Activated naive CD8-positive, alpha-beta T cell treated with anti-CD3 and anti-CD28 coated beads, Interleukin-2, amount 50 U/mL, for 24 hours (primary cell): ENCODE data around the gene JPT1.
"Not testable (repeated sequence)": the region's sequence is repeated elsewhere in the genome, so short reads cannot be mapped to it uniquely, and the experiment has no call there.

Experiments used
- ATAC-seq: fragments of 150-1000 bp; cut with Tn5 transposase; one replicate; pipeline ENCODE4 v1.10.0; 2021
- DNase-seq: peaks from one replicate; pipeline ENCODE4 v3.0.0; 2021
- H3K27ac Mint-ChIP-seq: one replicate; pipeline ENCODE4 v1.8.0; 2021; ENCODE audit warnings: mild to moderate bottlenecking, mixed read lengths
- H3K27me3 Mint-ChIP-seq: one replicate; pipeline ENCODE4 v1.8.0; 2021; ENCODE audit warnings: mixed read lengths
- H3K36me3 Mint-ChIP-seq: one replicate; pipeline ENCODE4 v1.8.0; 2021; ENCODE audit warnings: low read depth, mixed read lengths
- H3K4me1 Mint-ChIP-seq: one replicate; pipeline ENCODE4 v1.8.0; 2021; ENCODE audit warnings: mixed read lengths
- H3K4me3 Mint-ChIP-seq: one replicate; pipeline ENCODE4 v1.8.0; 2021; ENCODE audit warnings: mild to moderate bottlenecking, moderate library complexity, mixed read lengths
- H3K9me3 Mint-ChIP-seq: one replicate; pipeline ENCODE4 v1.8.0; 2021; ENCODE audit warnings: mixed read lengths

Gene JPT1

GRCh38 chr17:75144816-75145512 is 9.3 kb downstream of the JPT1 start:
- Mint-ChIP-seq H3K9me3 (no peaks in the 10 kb centered on the region), H3K27ac (no peak overlapping the region), H3K4me1 (peaks cover 16% of the 10 kb centered on the region), H3K36me3 (peaks cover 63% of the 10 kb centered on the region), H3K4me3 (no peak overlapping the region), H3K27me3 (no peaks in the 10 kb centered on the region)
- DNase-seq (no peak), ATAC-seq (no peak)

DNA sequence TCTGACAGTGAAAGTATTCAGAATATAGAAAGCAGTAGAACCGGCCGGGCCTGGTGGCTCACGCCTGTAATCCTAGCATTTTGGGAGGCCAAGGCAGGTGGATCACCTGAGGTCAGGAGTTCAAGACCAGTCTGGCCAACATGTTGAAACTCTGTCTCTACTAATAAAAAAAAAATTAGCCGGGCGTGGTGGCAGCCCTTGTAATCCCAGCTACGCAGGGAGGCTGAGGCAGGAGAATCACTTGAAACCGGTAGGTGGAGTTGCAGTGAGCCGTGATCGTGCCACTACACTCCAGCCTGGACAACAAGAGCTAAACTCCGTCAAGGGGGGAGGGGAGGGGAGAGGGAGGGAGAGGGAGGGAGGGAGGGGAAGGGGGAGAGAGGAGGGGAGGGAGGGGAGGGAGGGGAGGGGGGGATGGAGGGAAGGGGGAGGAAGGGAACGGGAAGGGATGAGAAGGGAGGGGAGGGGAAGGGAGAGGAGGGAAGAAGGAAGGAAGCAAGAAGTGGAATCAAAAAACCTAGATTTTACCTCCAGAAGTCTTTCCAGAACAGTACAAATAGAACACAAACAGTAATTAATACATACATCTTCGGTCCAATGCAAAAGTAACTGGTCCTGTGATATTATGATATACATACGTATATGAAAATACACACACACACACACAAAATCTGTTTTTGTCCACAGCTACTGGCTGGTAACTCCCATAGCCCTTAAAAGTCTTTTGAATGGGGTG is 11.9 kb downstream of the JPT1 start:
- no peak for ATAC-seq
- H3K36me3 Mint-ChIP-seq, result peaks cover 55% of the 10 kb centered on the region

GRCh38 chr17:75138519-75138918 is 15.8 kb downstream of the JPT1 start:
- peaks cover 38% of the 10 kb centered on the region for H3K36me3 Mint-ChIP-seq
- peaks cover 14% of the 10 kb centered on the region for H3K4me1 Mint-ChIP-seq
- H3K27me3 Mint-ChIP-seq, result no peaks in the 10 kb centered on the region
- H3K27ac Mint-ChIP-seq, result no peak overlapping the region
- ATAC-seq (no peak), DNase-seq (no peak)
- no peaks in the 10 kb centered on the region for H3K9me3 Mint-ChIP-seq
- no peak overlapping the region for H3K4me3 Mint-ChIP-seq

More for the DNA sequence above, 11.9 kb downstream of the JPT1 start:
- no peak overlapping the region for H3K4me3 Mint-ChIP-seq
- no peak for DNase-seq
- H3K9me3 Mint-ChIP-seq, result no peaks in the 10 kb centered on the region
- H3K4me1 Mint-ChIP-seq, result peaks cover 14% of the 10 kb centered on the region
- no peak overlapping the region for H3K27ac Mint-ChIP-seq
- H3K27me3 Mint-ChIP-seq, result no peaks in the 10 kb centered on the region

DNA sequence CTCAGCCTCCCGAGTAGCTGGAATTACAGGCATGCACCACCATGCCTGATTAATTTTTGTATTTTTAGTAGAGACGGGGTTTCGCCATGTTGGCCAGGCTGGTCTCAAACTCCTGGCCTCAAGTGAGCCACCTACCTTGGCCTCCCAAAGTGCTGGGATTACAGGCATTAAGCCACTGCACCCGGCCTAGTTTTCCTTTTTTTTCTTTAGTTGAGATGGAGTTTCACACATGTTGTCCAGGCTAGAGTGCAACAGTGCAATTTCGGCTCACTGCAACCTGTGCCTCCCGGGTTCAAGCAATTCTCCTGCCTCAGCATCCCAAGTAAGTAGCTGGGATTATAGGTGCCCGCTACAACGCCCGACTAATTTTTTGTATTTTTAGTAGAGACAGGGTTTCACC is 16.6 kb downstream of the JPT1 start:
- H3K27ac Mint-ChIP-seq, DNase-seq, H3K27me3 Mint-ChIP-seq, H3K4me3 Mint-ChIP-seq, H3K9me3 Mint-ChIP-seq, ATAC-seq: not testable (repeated sequence)
- Mint-ChIP-seq H3K4me1 (peaks cover 14% of the 10 kb centered on the region), H3K36me3 (peaks cover 38% of the 10 kb centered on the region)

- peaks cover 11% of the 10 kb centered on the region for H3K4me1 Mint-ChIP-seq
- H3K27me3 Mint-ChIP-seq, result no peaks in the 10 kb centered on the region
- ATAC-seq (no peak), DNase-seq (no peak)
- peak overlapping the region; percentile 75 for H3K27ac Mint-ChIP-seq
- no peaks in the 10 kb centered on the region for H3K9me3 Mint-ChIP-seq
- H3K4me3 Mint-ChIP-seq, result no peak overlapping the region
- H3K36me3 Mint-ChIP-seq, result peaks cover 29% of the 10 kb centered on the region
Measured at GRCh38 chr17:75135946-75136345, 18.4 kb downstream of the JPT1 start.

GRCh38 chr17:75135452-75135851 is 18.9 kb downstream of the JPT1 start:
- no peak for DNase-seq
- peaks cover 28% of the 10 kb centered on the region for H3K36me3 Mint-ChIP-seq
- no peak overlapping the region for H3K4me3 Mint-ChIP-seq
- no peak for ATAC-seq
- H3K9me3 Mint-ChIP-seq, result no peaks in the 10 kb centered on the region
- H3K27me3 Mint-ChIP-seq, result no peaks in the 10 kb centered on the region
- peaks cover 9% of the 10 kb centered on the region for H3K4me1 Mint-ChIP-seq
- H3K27ac Mint-ChIP-seq, result peak overlapping the region; percentile 75

GRCh38 chr17:75133607-75134347 is 20.5 kb downstream of the JPT1 start:
- DNase-seq, H3K9me3 Mint-ChIP-seq, H3K4me3 Mint-ChIP-seq, ATAC-seq, H3K27ac Mint-ChIP-seq, H3K27me3 Mint-ChIP-seq: not testable (repeated sequence)
- H3K36me3 Mint-ChIP-seq, result peaks cover 25% of the 10 kb centered on the region
- peaks cover 14% of the 10 kb centered on the region for H3K4me1 Mint-ChIP-seq

- Mint-ChIP-seq H3K36me3 (peaks cover 22% of the 10 kb centered on the region), H3K27me3 (no peaks in the 10 kb centered on the region), H3K9me3 (no peaks in the 10 kb centered on the region), H3K4me1 (peaks cover 14% of the 10 kb centered on the region), H3K4me3 (no peak overlapping the region), H3K27ac (no peak overlapping the region)
- DNase-seq, result no peak
- no peak for ATAC-seq
Measured at GRCh38 chr17:75133001-75133400, 21.3 kb downstream of the JPT1 start.

- H3K27me3 Mint-ChIP-seq, result not testable (repeated sequence)
Measured at GRCh38 chr17:75132018-75133000, 22.0 kb downstream of the JPT1 start.

DNA sequence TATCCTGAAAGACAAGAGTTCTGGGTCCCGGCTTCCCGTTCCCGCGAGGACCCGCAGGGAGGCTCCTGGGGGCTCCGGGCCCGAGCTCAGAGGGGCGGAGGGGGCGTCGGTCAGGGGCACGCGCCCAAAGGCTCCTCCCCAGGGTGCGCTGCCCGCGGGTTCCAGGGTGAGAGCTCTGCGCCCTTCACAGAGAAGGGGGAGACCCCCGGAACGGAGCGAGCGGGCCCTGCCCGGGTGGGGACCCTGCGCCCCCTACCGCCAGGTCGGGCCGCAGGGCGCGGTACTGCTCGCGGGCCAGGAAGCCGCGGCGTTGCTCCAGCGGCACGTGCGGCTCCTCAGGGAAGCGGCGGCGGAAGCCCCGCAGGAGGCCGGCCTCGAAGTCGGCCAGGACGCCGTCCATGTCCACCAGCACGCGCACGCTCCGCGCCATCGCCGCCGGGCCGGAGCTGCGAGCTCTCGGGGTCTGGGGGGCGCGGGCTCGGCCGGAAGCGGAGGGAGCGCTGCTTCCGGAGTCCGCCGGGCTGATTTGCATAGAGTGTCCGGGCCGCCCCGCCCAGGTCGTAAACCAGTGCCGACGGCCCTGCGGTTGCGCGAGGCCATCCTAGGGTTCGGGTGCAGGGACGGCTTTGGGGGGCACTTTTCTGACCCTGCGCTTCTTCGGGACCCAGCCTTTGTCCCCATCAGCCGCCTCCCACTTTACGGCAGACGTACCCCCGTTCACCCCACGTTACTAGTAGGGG is 22.9 kb downstream of the JPT1 start, which contains the start of gene NT5C:
NT5C (minus strand) TSS at position 465 of the 740 bp plus-strand sequence; CDS start at position 430, 35 bp downstream.
- ATAC-seq, result peak; percentile 89

More at GRCh38 chr17:75132018-75133000, 22.0 kb downstream of the JPT1 start:
- not testable (repeated sequence) for DNase-seq, ATAC-seq, H3K9me3 Mint-ChIP-seq
- Mint-ChIP-seq H3K4me1 (peaks cover 14% of the 10 kb centered on the region), H3K27ac (peak overlapping the region; percentile 87), H3K4me3 (peak overlapping the region; percentile 85), H3K36me3 (peaks cover 22% of the 10 kb centered on the region)

DNA sequence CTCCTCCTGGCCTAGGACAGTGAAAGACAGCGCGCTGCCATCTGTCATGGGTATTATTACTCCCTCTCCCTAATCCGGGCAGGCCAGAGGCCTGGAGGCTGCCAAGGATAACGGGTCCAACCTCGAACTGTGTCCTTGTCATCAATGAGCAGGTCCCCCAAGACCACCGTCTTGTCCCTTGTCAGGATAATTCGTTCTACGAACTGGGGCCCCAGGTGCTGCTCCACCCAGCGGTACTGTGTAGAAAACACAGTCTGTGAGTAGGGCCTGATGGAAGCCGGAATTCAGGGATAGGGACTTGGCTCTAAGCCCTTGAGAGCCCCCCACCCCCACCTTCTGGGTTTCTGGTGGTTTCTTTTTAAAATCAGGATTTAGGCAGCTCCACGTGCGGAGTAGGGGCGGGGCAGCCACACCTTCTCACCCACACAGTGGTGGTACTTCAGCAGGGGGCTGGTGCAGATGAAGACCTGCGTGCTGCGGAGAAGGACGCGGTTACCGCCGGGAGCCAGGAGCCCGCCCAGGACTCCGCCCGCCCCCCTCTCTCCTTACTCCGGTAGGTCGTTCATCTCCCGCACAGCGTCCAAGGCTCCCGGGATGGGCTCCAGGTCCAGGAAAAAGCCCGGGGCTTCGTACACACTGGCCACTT is 23.6 kb downstream of the JPT1 start:
- Mint-ChIP-seq H3K4me1 (peaks cover 19% of the 10 kb centered on the region), H3K4me3 (peak overlapping the region; percentile 85), H3K27ac (peak overlapping the region; percentile 87), H3K27me3 (no peaks in the 10 kb centered on the region), H3K9me3 (no peaks in the 10 kb centered on the region), H3K36me3 (peaks cover 15% of the 10 kb centered on the region)
- peak; percentile 57 for DNase-seq
- ATAC-seq, result peak; percentile 58

More for the DNA sequence above, 22.9 kb downstream of the JPT1 start, which contains the start of gene NT5C:
- no peaks in the 10 kb centered on the region for H3K27me3 Mint-ChIP-seq
- peak within 1 kb of the TSS; percentile 85 for H3K4me3 Mint-ChIP-seq
- no peaks in the 10 kb centered on the region for H3K9me3 Mint-ChIP-seq
- peaks cover 14% of the 10 kb centered on the region for H3K4me1 Mint-ChIP-seq
- peak within 1 kb of the TSS; percentile 87 for H3K27ac Mint-ChIP-seq
- DNase-seq, result peak; percentile 84
- peaks cover 17% of the 10 kb centered on the region for H3K36me3 Mint-ChIP-seq

GRCh38 chr17:75130059-75130631 is 24.2 kb downstream of the JPT1 start:
- no peaks in the 10 kb centered on the region for H3K9me3 Mint-ChIP-seq

More at GRCh38 chr17:75130059-75130631, 24.2 kb downstream of the JPT1 start:
- Mint-ChIP-seq H3K4me1 (peaks cover 24% of the 10 kb centered on the region), H3K27ac (peak overlapping the region; percentile 87), H3K36me3 (peaks cover 15% of the 10 kb centered on the region), H3K4me3 (peak overlapping the region; percentile 85), H3K27me3 (no peaks in the 10 kb centered on the region)
- DNase-seq (no peak), ATAC-seq (no peak)
